SK-N-SH (cell line): ENCODE data around the gene EME2. TPM values are rescaled to one million over a fixed set of nuclear protein-coding genes. Genes with fewer than 3 reads are reported as not detected.

Source experiments
- CTCF ChIA-PET: fragments of 300-600, 350-600 bp; formaldehyde crosslinking; extraction: SDS; loops from one replicate; lab custom pipeline; 2021; lab: Yijun Ruan, JAX
- POLR2A ChIA-PET: fragments of 350-600 bp; sonication (Branson Sonifier 250); formaldehyde crosslinking; extraction: SDS; loops from one replicate; lab custom pipeline; 2020; ENCODE audit warnings: antibody characterized with exemption, inconsistent platforms; lab: Yijun Ruan, JAX
- DNase-seq: peaks from one replicate; pipeline ENCODE4 v3.0.0; 2012
- H2AFZ ChIP-seq: fragments of 200-600 bp; sonication (generic); 2 replicates; pipeline ENCODE4 v1.8.1; 2016; ENCODE audit warnings: antibody characterized with exemption, mild to moderate bottlenecking, low read depth
- H3F3A ChIP-seq: fragments of 200-600 bp; sonication (generic); replicated peaks from 2 replicates; pipeline ENCODE3; 2016; ENCODE audit warnings: antibody characterized with exemption, mild to moderate bottlenecking; ENCODE audit not compliant: insufficient read depth
- H3K27ac ChIP-seq, 2 experiments: fragments of 200-500 bp in 1 of 2; fragments of 200-600 bp in 1 of 2; sonication (Bioruptor generic) in 1 of 2; sonication (generic), shearing (Covaris generic) in 1 of 2; 2 replicates each; pipeline versions ENCODE4 v1.5.1 to v1.6.1; 2014 to 2016; ENCODE audit warnings: low read depth in 2 of 2, inconsistent platforms in 1 of 2, low read length in 1 of 2, mild to moderate bottlenecking in 1 of 2, mixed read lengths in 1 of 2
- H3K27me3 ChIP-seq: fragments of 200-600 bp; sonication (generic), shearing (Covaris generic); 2 replicates; pipeline ENCODE4 v1.6.1; 2016; ENCODE audit warnings: mixed run types; ENCODE audit not compliant: insufficient read depth
- H3K36me3 ChIP-seq, 2 experiments: fragments of 200-500 bp in 1 of 2; fragments of 200-600 bp in 1 of 2; sonication (Bioruptor generic) in 1 of 2; sonication (generic) in 1 of 2; replicated peaks in 1 of 2; 2 replicates each; pipeline versions ENCODE3 to v1.5.1; 2014 to 2016; ENCODE audit warnings: low read length in 1 of 2, mild to moderate bottlenecking in 1 of 2; ENCODE audit not compliant: insufficient read depth in 2 of 2, control insufficient read depth in 1 of 2
- H3K4me1 ChIP-seq, 2 experiments: fragments of 200-500 bp in 1 of 2; fragments of 200-600 bp in 1 of 2; sonication (Bioruptor generic) in 1 of 2; sonication (generic), shearing (Covaris generic) in 1 of 2; 2 replicates each; pipeline versions ENCODE4 v1.5.1 to v1.6.1; 2014 to 2016; ENCODE audit warnings: low read depth in 1 of 2, low read length in 1 of 2, mixed run types in 1 of 2; ENCODE audit not compliant: insufficient read depth in 2 of 2, control insufficient read depth in 1 of 2
- H3K4me2 ChIP-seq: fragments of 200-600 bp; sonication (generic), shearing (Covaris generic); 2 replicates; pipeline ENCODE4 v1.6.1; 2017; ENCODE audit warnings: mixed run types
- H3K4me3 ChIP-seq, 2 experiments: fragments of 200-500 bp in 1 of 2; fragments of 200-600 bp in 1 of 2; sonication (Bioruptor generic) in 1 of 2; sonication (generic), shearing (Covaris generic) in 1 of 2; 2 replicates each; pipeline versions ENCODE4 v1.5.1 to v1.8.1; 2014 to 2016; ENCODE audit warnings: low read depth in 2 of 2, inconsistent platforms in 1 of 2, low read length in 1 of 2, mild to moderate bottlenecking in 1 of 2, mixed read lengths in 1 of 2, moderate library complexity in 1 of 2
- H3K79me2 ChIP-seq: fragments of 200-600 bp; sonication (generic); 2 replicates; pipeline ENCODE4 v1.8.1; 2017; ENCODE audit warnings: mild to moderate bottlenecking; ENCODE audit not compliant: insufficient read depth
- H3K9ac ChIP-seq: fragments of 200-600 bp; sonication (generic); 2 replicates; pipeline ENCODE4 v1.6.1; 2017; ENCODE audit warnings: mixed run types
- H3K9me2 ChIP-seq: fragments of 200-600 bp; sonication (generic); 2 replicates; pipeline ENCODE4 v1.6.1; 2017; ENCODE audit warnings: mixed run types
- H3K9me3 ChIP-seq: fragments of 200-600 bp; sonication (generic); 2 replicates; pipeline ENCODE4 v1.6.1; 2017; ENCODE audit warnings: mixed run types, mild to moderate bottlenecking, moderate library complexity
- H4K20me1 ChIP-seq: fragments of 200-600 bp; sonication (generic); 2 replicates; pipeline ENCODE4 v1.6.1; 2017; ENCODE audit warnings: mild to moderate bottlenecking, mixed run types; ENCODE audit not compliant: insufficient read depth
- CHD2 ChIP-seq: fragments of 150-350 bp; IDR thresholded peaks from 2 replicates; pipeline ENCODE4 v1.6.1; 2018; ENCODE audit warnings: low read length; ENCODE audit not compliant: partially characterized antibody
- ELF1 ChIP-seq: IDR thresholded peaks from 2 replicates; pipeline ENCODE4 v1.4.0; 2012
- EP300 ChIP-seq, 2 experiments: IDR thresholded peaks; 2 replicates each; pipeline versions ENCODE4 v1.4.0 to v1.6.1; 2012; ENCODE audit warnings: borderline replicate concordance in 1 of 2, low read depth in 1 of 2, low read length in 1 of 2
- EZH2phosphoT487 ChIP-seq: fragments of 200-600 bp; sonication (generic); IDR thresholded peaks from 2 replicates; pipeline ENCODE4 v1.6.1; 2017; ENCODE audit warnings: low read depth, mixed run types, mild to moderate bottlenecking, antibody characterized with exemption, moderate library complexity, borderline replicate concordance
- FOSL2 ChIP-seq: IDR thresholded peaks from 2 replicates; pipeline ENCODE4 v1.4.0; 2012; ENCODE audit warnings: low read depth, mild to moderate bottlenecking, moderate library complexity, borderline replicate concordance
- FOXM1 ChIP-seq: IDR thresholded peaks from 2 replicates; pipeline ENCODE4 v1.4.0; 2012; ENCODE audit warnings: low read depth, mild to moderate bottlenecking
- GABPA ChIP-seq: IDR thresholded peaks from 2 replicates; pipeline ENCODE4 v1.4.0; 2012; ENCODE audit warnings: low read depth, mild to moderate bottlenecking
- GATA2 ChIP-seq: sonication (generic); formaldehyde crosslinking; IDR thresholded peaks from 2 replicates; pipeline ENCODE4 v1.5.0; 2020; ENCODE audit warnings: mild to moderate bottlenecking, missing genetic modification reagents
- MEF2A ChIP-seq: IDR thresholded peaks from 2 replicates; pipeline ENCODE4 v1.4.0; 2012; ENCODE audit warnings: low read depth, borderline replicate concordance
- POLR2AphosphoS5 ChIP-seq: IDR thresholded peaks from 2 replicates; pipeline ENCODE4 v1.6.1; 2012; ENCODE audit warnings: low read depth, low read length
- RAD21 ChIP-seq: IDR thresholded peaks from 2 replicates; pipeline ENCODE4 v1.6.1; 2012; ENCODE audit warnings: mild to moderate bottlenecking, low read length
- RCOR1 ChIP-seq: fragments of 150-350 bp; IDR thresholded peaks from 2 replicates; pipeline ENCODE4 v1.6.1; 2017; ENCODE audit warnings: antibody characterized with exemption, low read length
- TCF12 ChIP-seq: IDR thresholded peaks from 2 replicates; pipeline ENCODE4 v1.4.0; 2012
- WGBS: methylation state at CpG from one replicate; pipeline ENCODE4 v1.1.6; 2017; ENCODE audit warnings: low lambda C conversion rate; 5-methylcytosine and 5-hydroxymethylcytosine counted together
- polyA plus RNA-seq, 3 experiments: library from polyadenylated mRNA; depleted of rRNA; stranded (reverse); fragments of >200 nt; gene quantifications; 2 replicates each; pipeline ENCODE4 v1.2.3, GENCODE V29; 2012
- TF ChIP-seq, protein P1 (sequence below): fragments of 200-600 bp; sonication (generic); IDR thresholded peaks from 2 replicates; pipeline ENCODE4 v1.6.1; 2017; ENCODE audit warnings: antibody characterized with exemption, mild to moderate bottlenecking, moderate library complexity
- TF ChIP-seq, protein P2 (sequence below): IDR thresholded peaks from 2 replicates; pipeline ENCODE4; 2012
- TF ChIP-seq, protein P3 (sequence below): IDR thresholded peaks from 2 replicates; pipeline ENCODE4 v1.4.0; 2012; ENCODE audit warnings: low read depth
- TF ChIP-seq, protein P4 (sequence below): fragments of 150-350 bp; IDR thresholded peaks from 2 replicates; pipeline ENCODE4 v1.6.1; 2016; ENCODE audit warnings: mild to moderate bottlenecking, low read depth, low read length

The EME2 gene
- polyA plus RNA-seq, 1 of the 3 experiments (the other 2 are of a cell fraction), result 10.1 TPM

DNA sequence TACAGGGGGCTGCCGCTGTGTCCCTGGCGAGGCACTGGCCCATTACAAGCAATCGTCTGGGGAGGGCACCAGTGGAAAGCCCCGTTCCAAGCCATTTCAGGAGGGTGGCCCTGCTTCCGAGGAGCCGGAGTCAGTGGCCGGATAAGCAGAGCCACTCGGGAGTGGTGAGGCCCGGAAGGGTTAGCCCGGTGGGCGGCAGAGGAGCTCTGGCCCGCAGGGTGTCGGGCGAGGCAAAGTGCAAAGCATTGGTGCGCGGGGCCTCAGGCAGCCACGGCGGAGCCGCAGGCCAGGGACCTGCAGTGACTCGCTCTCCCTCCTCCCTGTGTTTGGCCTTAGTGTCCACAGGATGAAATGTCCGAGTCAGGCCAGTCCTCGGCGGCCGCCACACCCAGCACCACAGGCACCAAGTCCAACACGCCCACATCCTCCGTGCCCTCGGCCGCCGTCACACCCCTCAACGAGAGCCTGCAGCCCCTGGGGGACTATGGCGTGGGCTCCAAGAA lies 25.9 kb upstream of the EME2 start:
- H3K9me3 ChIP-seq, result no peaks in the 10 kb centered on the region
- WGBS, result 71% methylated on average over 22 of the region's 31 CpGs
- no peak overlapping the region for H3K9ac ChIP-seq
- H3K4me1 ChIP-seq, result no peaks in the 10 kb centered on the region
- H2AFZ ChIP-seq, result no peak overlapping the region
- H3K4me3 ChIP-seq, result no peak overlapping the region
- CTCF ChIA-PET, result interaction anchor here (1.0 kb wide), 1 partner anchor 23 kb away, joined by 4 read pairs; no protein-coding TSS in a partner anchor
- no peaks in the 10 kb centered on the region for H3K79me2 ChIP-seq
- H3K27ac ChIP-seq, result no peak overlapping the region
- no peaks in the 10 kb centered on the region for H4K20me1 ChIP-seq
- TF ChIP-seq EP300 (IDR thresholded peaks at IDR 0.05; ENCODE audit: borderline replicate concordance in 1 of 2, low read depth in 1 of 2, low read length in 1 of 2), result no peak
- no peak for TF ChIP-seq GABPA
- TF ChIP-seq FOXM1, result no peak
- TF ChIP-seq ELF1, result no peak
- TF ChIP-seq, protein P1, sequence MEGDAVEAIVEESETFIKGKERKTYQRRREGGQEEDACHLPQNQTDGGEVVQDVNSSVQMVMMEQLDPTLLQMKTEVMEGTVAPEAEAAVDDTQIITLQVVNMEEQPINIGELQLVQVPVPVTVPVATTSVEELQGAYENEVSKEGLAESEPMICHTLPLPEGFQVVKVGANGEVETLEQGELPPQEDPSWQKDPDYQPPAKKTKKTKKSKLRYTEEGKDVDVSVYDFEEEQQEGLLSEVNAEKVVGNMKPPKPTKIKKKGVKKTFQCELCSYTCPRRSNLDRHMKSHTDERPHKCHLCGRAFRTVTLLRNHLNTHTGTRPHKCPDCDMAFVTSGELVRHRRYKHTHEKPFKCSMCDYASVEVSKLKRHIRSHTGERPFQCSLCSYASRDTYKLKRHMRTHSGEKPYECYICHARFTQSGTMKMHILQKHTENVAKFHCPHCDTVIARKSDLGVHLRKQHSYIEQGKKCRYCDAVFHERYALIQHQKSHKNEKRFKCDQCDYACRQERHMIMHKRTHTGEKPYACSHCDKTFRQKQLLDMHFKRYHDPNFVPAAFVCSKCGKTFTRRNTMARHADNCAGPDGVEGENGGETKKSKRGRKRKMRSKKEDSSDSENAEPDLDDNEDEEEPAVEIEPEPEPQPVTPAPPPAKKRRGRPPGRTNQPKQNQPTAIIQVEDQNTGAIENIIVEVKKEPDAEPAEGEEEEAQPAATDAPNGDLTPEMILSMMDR, result no peak
- TF ChIP-seq, protein P2, sequence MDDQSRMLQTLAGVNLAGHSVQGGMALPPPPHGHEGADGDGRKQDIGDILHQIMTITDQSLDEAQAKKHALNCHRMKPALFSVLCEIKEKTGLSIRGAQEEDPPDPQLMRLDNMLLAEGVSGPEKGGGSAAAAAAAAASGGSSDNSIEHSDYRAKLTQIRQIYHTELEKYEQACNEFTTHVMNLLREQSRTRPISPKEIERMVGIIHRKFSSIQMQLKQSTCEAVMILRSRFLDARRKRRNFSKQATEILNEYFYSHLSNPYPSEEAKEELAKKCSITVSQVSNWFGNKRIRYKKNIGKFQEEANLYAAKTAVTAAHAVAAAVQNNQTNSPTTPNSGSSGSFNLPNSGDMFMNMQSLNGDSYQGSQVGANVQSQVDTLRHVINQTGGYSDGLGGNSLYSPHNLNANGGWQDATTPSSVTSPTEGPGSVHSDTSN, result no peak
- TF ChIP-seq MEF2A, result no peak
- TF ChIP-seq RCOR1, result no peak
- TF ChIP-seq RAD21, result no peak
- no peak for TF ChIP-seq FOSL2
- no peak for TF ChIP-seq EZH2phosphoT487
- TF ChIP-seq CHD2, result no peak
- TF ChIP-seq, protein P3, sequence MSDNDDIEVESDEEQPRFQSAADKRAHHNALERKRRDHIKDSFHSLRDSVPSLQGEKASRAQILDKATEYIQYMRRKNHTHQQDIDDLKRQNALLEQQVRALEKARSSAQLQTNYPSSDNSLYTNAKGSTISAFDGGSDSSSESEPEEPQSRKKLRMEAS, result no peak
- TF ChIP-seq TCF12, result no peak
- TF ChIP-seq GATA2, result no peak
- TF ChIP-seq, protein P4, sequence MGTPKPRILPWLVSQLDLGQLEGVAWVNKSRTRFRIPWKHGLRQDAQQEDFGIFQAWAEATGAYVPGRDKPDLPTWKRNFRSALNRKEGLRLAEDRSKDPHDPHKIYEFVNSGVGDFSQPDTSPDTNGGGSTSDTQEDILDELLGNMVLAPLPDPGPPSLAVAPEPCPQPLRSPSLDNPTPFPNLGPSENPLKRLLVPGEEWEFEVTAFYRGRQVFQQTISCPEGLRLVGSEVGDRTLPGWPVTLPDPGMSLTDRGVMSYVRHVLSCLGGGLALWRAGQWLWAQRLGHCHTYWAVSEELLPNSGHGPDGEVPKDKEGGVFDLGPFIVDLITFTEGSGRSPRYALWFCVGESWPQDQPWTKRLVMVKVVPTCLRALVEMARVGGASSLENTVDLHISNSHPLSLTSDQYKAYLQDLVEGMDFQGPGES, result no peak
- TF ChIP-seq POLR2AphosphoS5, result no peak
- H3F3A ChIP-seq, result no peaks in the 10 kb centered on the region
- POLR2A ChIA-PET, result no interaction called here
- no peak for DNase-seq
- no peaks in the 10 kb centered on the region for H3K9me2 ChIP-seq
- H3K4me2 ChIP-seq, result no peak overlapping the region
- peaks cover 4 to 56% of the 10 kb centered on the region in 2 experiments for H3K36me3 ChIP-seq
- H3K27me3 ChIP-seq, result no peaks in the 10 kb centered on the region
